ENCODE data around the gene THSD4. TPM values are rescaled to one million over a fixed set of nuclear protein-coding genes. Genes with fewer than 3 reads are reported as not detected.

The THSD4 gene
- polyA plus RNA-seq, 1 experiment: 18.8 TPM

GRCh38 chr15:71199384-71200351 lies 84.4 kb downstream of the THSD4 start:
- CTCF ChIA-PET: no interaction called here
- POLR2A ChIA-PET: no interaction called here

GRCh38 chr15:71201477-71201876 lies 86.2 kb downstream of the THSD4 start:
- POLR2A ChIA-PET: no interaction called here
- no peak for DNase-seq (ENCODE audit: low read depth)
- H3K27me3 ChIP-seq (ENCODE audit: control insufficient read depth, insufficient read depth, low read length): no peaks in the 10 kb centered on the region
- no peaks in the 10 kb centered on the region for H3K36me3 ChIP-seq (ENCODE audit: control insufficient read depth, insufficient read depth, low read length)
- CTCF ChIA-PET: interaction anchor here (0.6 to 1.6 kb wide), 4 partner anchors 9 to 600 kb away, joined by 3 to 4 read pairs (median 4); no protein-coding TSS in a partner anchor
- no peak overlapping the region for H3K4me3 ChIP-seq (ENCODE audit: low read depth, low read length)
- TF ChIP-seq CTCF (IDR thresholded peaks at IDR 0.05; ENCODE audit: insufficient read depth, low read depth, low read length): no peak

More at GRCh38 chr15:71199384-71200351, 84.4 kb downstream of the THSD4 start:
- no peaks in the 10 kb centered on the region for H3K36me3 ChIP-seq (ENCODE audit: control insufficient read depth, insufficient read depth, low read length)
- no peaks in the 10 kb centered on the region for H3K27me3 ChIP-seq (ENCODE audit: control insufficient read depth, insufficient read depth, low read length)
- H3K4me3 ChIP-seq (ENCODE audit: low read depth, low read length): no peak overlapping the region
- no peak for TF ChIP-seq CTCF (IDR thresholded peaks at IDR 0.05; ENCODE audit: insufficient read depth, low read depth, low read length)
- DNase-seq (ENCODE audit: low read depth): no peak

GRCh38 chr15:71202712-71203111 lies 87.4 kb downstream of the THSD4 start:
- H3K4me3 ChIP-seq (ENCODE audit: low read depth, low read length): no peak overlapping the region
- H3K36me3 ChIP-seq (ENCODE audit: control insufficient read depth, insufficient read depth, low read length): no peaks in the 10 kb centered on the region
- no peak for DNase-seq (ENCODE audit: low read depth)
- no peaks in the 10 kb centered on the region for H3K27me3 ChIP-seq (ENCODE audit: control insufficient read depth, insufficient read depth, low read length)
- no peak for TF ChIP-seq CTCF (IDR thresholded peaks at IDR 0.05; ENCODE audit: insufficient read depth, low read depth, low read length)
- POLR2A ChIA-PET: no interaction called here
- CTCF ChIA-PET: interaction anchor here (1.6 kb wide), 1 partner anchor 13 kb away, joined by 4 read pairs; no protein-coding TSS in a partner anchor

- no peak overlapping the region for H3K4me3 ChIP-seq (ENCODE audit: low read depth, low read length)
- no peaks in the 10 kb centered on the region for H3K36me3 ChIP-seq (ENCODE audit: control insufficient read depth, insufficient read depth, low read length)
- no peak for DNase-seq (ENCODE audit: low read depth)
- H3K27me3 ChIP-seq (ENCODE audit: control insufficient read depth, insufficient read depth, low read length): no peaks in the 10 kb centered on the region
- CTCF ChIA-PET: no interaction called here
- POLR2A ChIA-PET: no interaction called here
- no peak for TF ChIP-seq CTCF (IDR thresholded peaks at IDR 0.05; ENCODE audit: insufficient read depth, low read depth, low read length)
These were observed 88.6 kb downstream of the THSD4 start for GRCh38 chr15:71203586-71204474.

GRCh38 chr15:71207141-71207540 lies 91.9 kb downstream of the THSD4 start:
- no peak for TF ChIP-seq CTCF (IDR thresholded peaks at IDR 0.05; ENCODE audit: insufficient read depth, low read depth, low read length)
- Histone ChIP-seq H3K27me3 (ENCODE audit: control insufficient read depth, insufficient read depth, low read length) (no peaks in the 10 kb centered on the region), H3K36me3 (ENCODE audit: control insufficient read depth, insufficient read depth, low read length) (no peaks in the 10 kb centered on the region), H3K4me3 (ENCODE audit: low read depth, low read length) (no peak overlapping the region)
- no peak for DNase-seq (ENCODE audit: low read depth)
- POLR2A ChIA-PET: no interaction called here
- CTCF ChIA-PET: no interaction called here

Measured in BJ (cell line).